Esophagus squamous epithelium (tissue), 4 donors: Measurements from ENCODE around the gene SPATS2L.

ENCODE experiments used
- POLR2A ChIP-seq, 4 donors: fragments of 450-650 bp; IDR thresholded peaks; one replicate each; pipeline ENCODE4 v1.6.1; 2017; ENCODE audit warnings: antibody characterized with exemption in 4 of 4, mild to moderate bottlenecking in 4 of 4, moderate library complexity in 3 of 4
- TF ChIP-seq, protein P1 (sequence below), 6 experiments: fragments of 450-650 bp in 4 of 6; fragments of 200-600 bp in 2 of 6; sonication (generic) in 2 of 6; IDR thresholded peaks; one replicate each; pipeline ENCODE4 v1.5.1; 2016 to 2019; ENCODE audit warnings: antibody characterized with exemption in 6 of 6, mild to moderate bottlenecking in 4 of 6, moderate library complexity in 4 of 6

DNA sequence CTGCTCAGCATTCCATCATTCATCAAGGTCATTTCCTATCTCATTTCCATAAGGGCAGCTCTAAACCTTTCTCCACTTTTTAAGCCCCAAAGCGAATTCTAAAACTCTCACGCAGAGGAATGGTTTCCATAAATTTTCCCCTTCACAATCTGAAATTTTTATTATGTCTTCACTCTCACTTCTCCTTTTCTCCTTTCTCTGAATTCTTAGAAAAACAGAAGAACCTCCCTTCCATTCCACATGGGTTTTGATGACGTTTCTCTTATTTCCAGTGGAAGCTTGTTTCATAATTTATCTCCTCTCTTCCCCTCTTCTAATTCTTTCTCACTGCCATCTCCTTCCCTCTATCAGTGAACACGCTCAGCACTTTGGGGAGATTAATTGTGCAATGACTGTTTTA, 97.3 kb downstream of the SPATS2L start:
- TF ChIP-seq, protein P1, sequence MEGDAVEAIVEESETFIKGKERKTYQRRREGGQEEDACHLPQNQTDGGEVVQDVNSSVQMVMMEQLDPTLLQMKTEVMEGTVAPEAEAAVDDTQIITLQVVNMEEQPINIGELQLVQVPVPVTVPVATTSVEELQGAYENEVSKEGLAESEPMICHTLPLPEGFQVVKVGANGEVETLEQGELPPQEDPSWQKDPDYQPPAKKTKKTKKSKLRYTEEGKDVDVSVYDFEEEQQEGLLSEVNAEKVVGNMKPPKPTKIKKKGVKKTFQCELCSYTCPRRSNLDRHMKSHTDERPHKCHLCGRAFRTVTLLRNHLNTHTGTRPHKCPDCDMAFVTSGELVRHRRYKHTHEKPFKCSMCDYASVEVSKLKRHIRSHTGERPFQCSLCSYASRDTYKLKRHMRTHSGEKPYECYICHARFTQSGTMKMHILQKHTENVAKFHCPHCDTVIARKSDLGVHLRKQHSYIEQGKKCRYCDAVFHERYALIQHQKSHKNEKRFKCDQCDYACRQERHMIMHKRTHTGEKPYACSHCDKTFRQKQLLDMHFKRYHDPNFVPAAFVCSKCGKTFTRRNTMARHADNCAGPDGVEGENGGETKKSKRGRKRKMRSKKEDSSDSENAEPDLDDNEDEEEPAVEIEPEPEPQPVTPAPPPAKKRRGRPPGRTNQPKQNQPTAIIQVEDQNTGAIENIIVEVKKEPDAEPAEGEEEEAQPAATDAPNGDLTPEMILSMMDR (IDR thresholded peaks at IDR 0.05), result no peak
- no peak for TF ChIP-seq POLR2A (IDR thresholded peaks at IDR 0.05)
